GM23338 (cell line): ENCODE results near the gene DYTN. TPM values are rescaled to one million over a fixed set of nuclear protein-coding genes. Genes with fewer than 3 reads are reported as not detected.

Experiments
- ATAC-seq: fragments of 200-7000 bp; cut with Tn5 transposase; 3 replicates; pipeline ENCODE4 v1.9.1; 2020
- DNase-seq: peaks from one replicate; pipeline ENCODE4 v3.0.0-alpha.2; 2015; ENCODE audit warnings: low spot score
- H2AFZ ChIP-seq: fragments of 200-600 bp; sonication (generic); 2 replicates; pipeline ENCODE4 v1.8.0; 2016; ENCODE audit warnings: antibody characterized with exemption, mild to moderate bottlenecking, moderate library complexity
- H3F3A ChIP-seq: fragments of 200-600 bp; sonication (generic); replicated peaks from 2 replicates; pipeline ENCODE4 v1.8.0; 2017; ENCODE audit warnings: antibody characterized with exemption, mixed run types, low read depth
- H3K27ac ChIP-seq: fragments of 200-600 bp; sonication (generic); 2 replicates; pipeline ENCODE4 v1.6.1; 2016; ENCODE audit warnings: low read depth
- H3K27me3 ChIP-seq: fragments of 200-600 bp; sonication (generic); 2 replicates; pipeline ENCODE4 v1.8.0; 2016; ENCODE audit warnings: mild to moderate bottlenecking, mixed run types, moderate library complexity; ENCODE audit not compliant: insufficient read depth
- H3K36me3 ChIP-seq: fragments of 200-600 bp; sonication (generic); 2 replicates; pipeline ENCODE4 v1.8.0; 2016; ENCODE audit warnings: mild to moderate bottlenecking; ENCODE audit not compliant: insufficient read depth
- H3K4me1 ChIP-seq: fragments of 200-600 bp; sonication (generic); 2 replicates; pipeline ENCODE4 v1.8.0; 2016; ENCODE audit warnings: mild to moderate bottlenecking, moderate library complexity; ENCODE audit not compliant: insufficient read depth
- H3K4me2 ChIP-seq: fragments of 200-600 bp; sonication (generic); 2 replicates; pipeline ENCODE4 v1.7.1; 2017; ENCODE audit warnings: mixed run types
- H3K4me3 ChIP-seq: fragments of 200-600 bp; sonication (generic); 2 replicates; pipeline ENCODE4 v1.6.1; 2016; ENCODE audit warnings: mixed run types
- H3K79me2 ChIP-seq: fragments of 200-600 bp; sonication (generic); replicated peaks from 2 replicates; pipeline ENCODE4 v1.8.0; 2017; ENCODE audit warnings: mild to moderate bottlenecking; ENCODE audit not compliant: insufficient read depth
- H3K9me2 ChIP-seq: fragments of 200-600 bp; sonication (generic); 2 replicates; pipeline ENCODE4 v1.8.0; 2017; ENCODE audit not compliant: insufficient read depth
- H4K20me1 ChIP-seq: fragments of 200-600 bp; sonication (generic); replicated peaks from 2 replicates; pipeline ENCODE4 v1.8.0; 2017; ENCODE audit warnings: mild to moderate bottlenecking; ENCODE audit not compliant: insufficient read depth
- H3K27ac Mint-ChIP-seq: 2 replicates; pipeline ENCODE4 v1.8.0; 2020; ENCODE audit warnings: inconsistent platforms, mild to moderate bottlenecking, moderate library complexity, mixed read lengths
- H3K27me3 Mint-ChIP-seq: 3 replicates; pipeline ENCODE4 v1.8.0; 2022; ENCODE audit warnings: low read depth, mild to moderate bottlenecking, moderate library complexity, mixed read lengths, inconsistent platforms; ENCODE audit not compliant: insufficient read depth, poor library complexity
- H3K36me3 Mint-ChIP-seq: 3 replicates; pipeline ENCODE4 v1.8.0; 2021; ENCODE audit warnings: low read depth, mild to moderate bottlenecking, inconsistent platforms, moderate library complexity, mixed read lengths
- H3K4me1 Mint-ChIP-seq: 3 replicates; pipeline ENCODE4 v1.8.0; 2020; ENCODE audit warnings: mild to moderate bottlenecking, inconsistent platforms, mixed read lengths
- H3K4me3 Mint-ChIP-seq: 3 replicates; pipeline ENCODE4 v1.8.0; 2021; ENCODE audit warnings: moderate library complexity, mild to moderate bottlenecking, inconsistent platforms, mixed read lengths
- H3K9me3 Mint-ChIP-seq: 3 replicates; pipeline ENCODE4 v1.8.0; 2020; ENCODE audit warnings: moderate library complexity, mild to moderate bottlenecking, inconsistent platforms, mixed read lengths
- CREB1 ChIP-seq: fragments of 250-450 bp; sonication (Bioruptor Pico); IDR thresholded peaks from 2 replicates; pipeline ENCODE4 v1.5.0; 2020; ENCODE audit warnings: low read depth, mild to moderate bottlenecking, moderate library complexity
- CTCF ChIP-seq, 2 experiments: fragments of 200-600 bp in 1 of 2; sonication (generic) in 1 of 2; conservative IDR thresholded peaks; 2 replicates each; pipeline versions ENCODE4 v1.5.1 to v1.6.1; 2016 to 2017; ENCODE audit warnings: antibody characterized with exemption in 2 of 2, low read depth in 2 of 2, mild to moderate bottlenecking in 2 of 2, moderate library complexity in 1 of 2
- ETS1 ChIP-seq: IDR thresholded peaks from 2 replicates; pipeline ENCODE4 v1.6.1; 2016; ENCODE audit warnings: antibody characterized with exemption
- EZH2 ChIP-seq: fragments of 200-600 bp; sonication (generic); IDR thresholded peaks from one replicate; pipeline ENCODE4 v1.8.0; 2017; ENCODE audit warnings: antibody characterized with exemption, mild to moderate bottlenecking, low read depth; ENCODE audit not compliant: unreplicated experiment
- EZH2phosphoT487 ChIP-seq: fragments of 200-600 bp; sonication (generic); IDR thresholded peaks from one replicate; pipeline ENCODE4 v1.8.1; 2018; ENCODE audit warnings: antibody characterized with exemption; ENCODE audit not compliant: unreplicated experiment
- JUNB ChIP-seq: IDR thresholded peaks from one replicate; pipeline ENCODE4 v1.6.1; 2016; ENCODE audit warnings: antibody characterized with exemption; ENCODE audit not compliant: unreplicated experiment
- NANOG ChIP-seq: IDR thresholded peaks from 2 replicates; pipeline ENCODE4 v1.6.1; 2016; ENCODE audit warnings: antibody characterized with exemption, borderline replicate concordance
- POLR2AphosphoS5 ChIP-seq: IDR thresholded peaks from 2 replicates; pipeline ENCODE4 v1.6.1; 2016; ENCODE audit warnings: antibody characterized with exemption, low read depth
- STAT1 ChIP-seq: IDR thresholded peaks from one replicate; pipeline ENCODE4 v1.6.1; 2016; ENCODE audit warnings: antibody characterized with exemption; ENCODE audit not compliant: unreplicated experiment
- ZNF114 ChIP-seq: fragments of 250-450 bp; sonication (Bioruptor Pico); IDR thresholded peaks from 2 replicates; pipeline ENCODE4 v1.5.0; 2020; ENCODE audit warnings: mild to moderate bottlenecking, moderate library complexity
- ZNF331 ChIP-seq: fragments of 250-450 bp; sonication (Bioruptor Pico); IDR thresholded peaks from 2 replicates; pipeline ENCODE4 v1.5.0; 2020; ENCODE audit warnings: low read depth, mild to moderate bottlenecking, moderate library complexity
- ZNF462 ChIP-seq: fragments of 250-450 bp; sonication (Bioruptor Pico); IDR thresholded peaks from 2 replicates; pipeline ENCODE4 v1.5.0; 2020; ENCODE audit warnings: mild to moderate bottlenecking, moderate library complexity
- polyA plus RNA-seq: library from polyadenylated mRNA; unstranded; fragments of >200 nt; fragmentation: Nextera tagmentation; extraction: Ambion mirVana; gene quantifications from 2 replicates; pipeline ENCODE4 v1.2.1, GENCODE V29; 2016
- total RNA-seq: library from RNA; depleted of rRNA; stranded (reverse); fragments of >200 nt; shearing (Covaris generic); gene quantifications from 2 replicates; pipeline ENCODE4 v1.2.3, GENCODE V29; 2014

DYTN gene
- total and polyA plus RNA-seq, 2 experiments from 2014 or later = not detected

GRCh38 chr2:206736935-206737334, 18.7 kb upstream of the DYTN start:
- H3K36me3 ChIP-seq = no peaks in the 10 kb centered on the region
- H2AFZ ChIP-seq = no peak overlapping the region
- 0 out of 2 replicates have a peak, but pooled peaks cover 7% of the 10 kb centered on the region for H3K9me2 ChIP-seq
- no peak overlapping the region for H3K4me3 ChIP-seq
- H3K27ac ChIP-seq = no peak overlapping the region
- Mint-ChIP-seq H3K4me1 (no peaks in the 10 kb centered on the region), H3K36me3 (no peaks in the 10 kb centered on the region), H3K27me3 (no peaks in the 10 kb centered on the region), H3K9me3 (no peaks in the 10 kb centered on the region), H3K27ac (no peak overlapping the region), H3K4me3 (no peak overlapping the region)
- DNase-seq (no peak), ATAC-seq (no peak)
- no peaks in the 10 kb centered on the region; the same call in 1 of the 2 replicates for H4K20me1 ChIP-seq
- no peaks in the 10 kb centered on the region for H3K4me1 ChIP-seq
- H3K27me3 ChIP-seq = no peaks in the 10 kb centered on the region
- TF ChIP-seq CTCF (conservative IDR thresholded peaks at IDR 0.05; ENCODE audit: low read depth in 2 of 2) (no peak), EZH2phosphoT487 (no peak), EZH2 (no peak), ZNF114 (CRISPR knock-in tag) (no peak), JUNB (no peak), ETS1 (no peak), STAT1 (no peak), NANOG (no peak), ZNF331 (CRISPR knock-in tag) (no peak), ZNF462 (CRISPR knock-in tag) (no peak), POLR2AphosphoS5 (no peak), CREB1 (CRISPR knock-in tag) (no peak)
- H3K79me2 ChIP-seq = no peaks in the 10 kb centered on the region
- no peaks in the 10 kb centered on the region for H3F3A ChIP-seq
- no peak overlapping the region for H3K4me2 ChIP-seq
